Measurements from ENCODE around the gene CDH23. TPM values are rescaled to one million over a fixed set of nuclear protein-coding genes. Genes with fewer than 3 reads are reported as not detected.

The CDH23 gene
- total and polyA plus RNA-seq, 2 of the 8 experiments (the other 6 are each of a cell fraction or from before 2014, with no cell fraction given), result 1.9 to 4.9 TPM

- DNase-seq (ENCODE audit: low read depth in 1 of 2, low spot score in 2 of 2), result no peak
- H3K9me3 ChIP-seq (ENCODE audit: insufficient read depth in 2 of 2, low read depth in 1 of 2, low read length in 1 of 2), result no peaks in the 10 kb centered on the region
- H3K79me1 ChIP-seq (ENCODE audit: low read depth, low read length), result no peaks in the 10 kb centered on the region
- H2BK15ac ChIP-seq (ENCODE audit: low read length), result no peak overlapping the region
- no peak overlapping the region for H2BK20ac ChIP-seq (ENCODE audit: low read length)
- no peak overlapping the region for H2BK12ac ChIP-seq (ENCODE audit: low read depth, low read length)
- H3K9ac ChIP-seq (replicated peaks in 1 of 4; ENCODE audit: extremely low read depth in 1 of 4, low read depth in 3 of 4, low read length in 3 of 4), result no peak overlapping the region
- ChIA-PET CTCF (ENCODE audit: partially characterized antibody) (interaction anchor here (1.0 to 1.8 kb wide), 3 partner anchors 11 to 38 kb away, joined by 3 to 8 read pairs (median 3); partner anchors contain the start of gene VSIR), POLR2A (ENCODE audit: partially characterized antibody) (interaction anchor here (0.6 kb wide), 1 partner anchor 288 kb away, joined by 3 read pairs; no protein-coding TSS in a partner anchor)
- H4K5ac ChIP-seq (ENCODE audit: insufficient read length, low read depth, low read length), result no peak overlapping the region
- H2BK120ac ChIP-seq (replicated peaks; ENCODE audit: low read depth, low read length), result no peak overlapping the region
- no peak overlapping the region for H3K56ac ChIP-seq (replicated peaks; ENCODE audit: insufficient read length, low read depth, low read length)
- H3K27ac ChIP-seq (ENCODE audit: low read depth, low read length), result no peak overlapping the region
- H3K4me1 ChIP-seq (replicated peaks in 1 of 4; ENCODE audit: control insufficient read depth in 3 of 4, insufficient read depth in 4 of 4, low read length in 3 of 4), result peaks cover 0 to 6% (median 2%) of the 10 kb centered on the region in 4 experiments; a peak in 4 of 7 replicates
- H3K4me2 ChIP-seq (ENCODE audit: insufficient read depth in 1 of 2, low read depth in 2 of 2, low read length in 2 of 2), result no peak overlapping the region
- no peak overlapping the region for H2AK5ac ChIP-seq (ENCODE audit: low read depth, low read length)
- no peak overlapping the region for H3K18ac ChIP-seq (ENCODE audit: extremely low read depth, low read length)
- H3K23me2 ChIP-seq (ENCODE audit: low read depth, low read length), result no peaks in the 10 kb centered on the region
- H3K4me3 ChIP-seq (ENCODE audit: extremely low read depth in 1 of 4, insufficient read depth in 2 of 4, low read depth in 3 of 4, low read length in 4 of 4), result no peak overlapping the region
- H4K20me1 ChIP-seq (replicated peaks in 1 of 2; ENCODE audit: control insufficient read depth in 1 of 2, insufficient read depth in 2 of 2, low read length in 2 of 2), result no peaks in the 10 kb centered on the region
- no peaks in the 10 kb centered on the region for H3K79me2 ChIP-seq (ENCODE audit: control insufficient read depth in 1 of 2, insufficient read depth in 2 of 2, low read length in 2 of 2)
- H3K23ac ChIP-seq (ENCODE audit: insufficient read length), result no peak overlapping the region
- H2AFZ ChIP-seq (ENCODE audit: low read length), result no peak overlapping the region
- H3K36me3 ChIP-seq (ENCODE audit: control insufficient read depth in 2 of 4, insufficient read depth in 4 of 4, low read length in 3 of 4), result no peaks in the 10 kb centered on the region
- H4K91ac ChIP-seq (replicated peaks; ENCODE audit: insufficient read length, low read length), result no peak overlapping the region
- WGBS, 2 experiments (ENCODE audit: extremely low coverage in 1 of 2, insufficient coverage in 1 of 2, insufficient read length in 1 of 2, insufficient replicate concordance in 2 of 2, low coverage in 1 of 2, low lambda C conversion rate in 2 of 2, missing lambda C conversion rate in 1 of 2), result 89% methylated on average over 18 of the region's 18 CpGs; no CpG with 5 or more reads in 1 of the 2 experiments
- H3K14ac ChIP-seq (ENCODE audit: insufficient read length), result no peak overlapping the region
- H2BK5ac ChIP-seq (ENCODE audit: low read depth, low read length), result no peak overlapping the region
- H4K8ac ChIP-seq (ENCODE audit: extremely low read depth, insufficient read depth, low read length), result no peak overlapping the region
- no peaks in the 10 kb centered on the region for H3K27me3 ChIP-seq (replicated peaks in 1 of 4; ENCODE audit: control insufficient read depth in 3 of 4, extremely low read depth in 1 of 4, insufficient read depth in 3 of 4, low read length in 3 of 4)
- H3K4ac ChIP-seq (replicated peaks; ENCODE audit: insufficient read length, low read depth, low read length), result no peak overlapping the region
- no peak for FAIRE-seq
- TF ChIP-seq SAP30 (IDR thresholded peaks at IDR 0.05; ENCODE audit: insufficient read depth, insufficient replicate concordance, low read length) (no peak), KDM4A (IDR thresholded peaks at IDR 0.05; ENCODE audit: low read depth, low read length, severe bottlenecking) (no peak), TAF7 (optimal IDR thresholded peaks at IDR 0.05; ENCODE audit: borderline replicate concordance, low read depth, low read length) (no peak), EP300 (IDR thresholded peaks at IDR 0.05; ENCODE audit: borderline replicate concordance in 1 of 2, low read depth in 2 of 2, low read length in 2 of 2) (no peak), CBX8 (IDR thresholded peaks at IDR 0.05; ENCODE audit: borderline replicate concordance, low read depth, low read length) (no peak), BACH1 (IDR thresholded peaks at IDR 0.05; ENCODE audit: low read length) (no peak), ZNF274 (IDR thresholded peaks at IDR 0.05; ENCODE audit: borderline replicate concordance, extremely low read depth, low read length) (no peak), ATF2 (IDR thresholded peaks at IDR 0.05; ENCODE audit: low read length) (no peak), USF2 (IDR thresholded peaks at IDR 0.05; ENCODE audit: low read length) (no peak), TEAD4 (IDR thresholded peaks at IDR 0.05; ENCODE audit: low read depth, low read length) (no peak)
Measured at GRCh38 chr10:71784679-71785272, 388.1 kb downstream of the CDH23 start.
